Coronary artery (tissue), 2 donors: ENCODE measurements around the gene MGLL.

Experiments used
- DNase-seq: peaks from one replicate; pipeline ENCODE4 v3.0.0-alpha.2; 2017; ENCODE audit warnings: low spot score
- H3K27ac ChIP-seq, 2 donors: fragments of 200-600 bp; sonication (generic); one replicate each; pipeline ENCODE4 v1.5.1; 2016 to 2019
- H3K4me3 ChIP-seq: fragments of 200-600 bp; sonication (generic); 2 replicates; pipeline ENCODE4 v1.5.1; 2016; ENCODE audit warnings: mild to moderate bottlenecking, moderate library complexity
- CTCF ChIP-seq: fragments of 200-600 bp; sonication (generic); IDR thresholded peaks from one replicate; pipeline ENCODE4 v1.5.1; 2019; ENCODE audit warnings: antibody characterized with exemption

The MGLL gene

DNA sequence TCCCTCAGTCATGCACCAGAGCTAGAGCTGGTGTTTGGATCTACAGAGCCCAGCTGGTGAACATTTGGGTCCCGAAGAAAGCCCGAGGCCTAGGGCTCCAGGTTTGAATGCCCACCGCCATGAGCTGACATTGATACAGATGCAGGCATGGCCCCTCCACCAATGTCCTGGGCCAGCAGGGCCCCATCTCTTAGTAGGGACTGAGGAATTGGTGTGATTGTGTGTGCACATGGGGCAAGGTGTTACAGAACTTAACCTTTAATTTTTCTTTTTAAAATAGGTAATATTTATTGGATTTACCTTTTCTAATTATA lies 182.3 kb downstream of the MGLL start:
- no peak for TF ChIP-seq CTCF
- H3K27ac ChIP-seq = no peak overlapping the region
- no peak overlapping the region for H3K4me3 ChIP-seq
- DNase-seq = no peak

- Histone ChIP-seq H3K4me3 (no peak overlapping the region), H3K27ac (no peak overlapping the region)
- no peak for TF ChIP-seq CTCF
- no peak for DNase-seq
These were observed 182.9 kb downstream of the MGLL start for GRCh38 chr3:127639173-127640041.
